ENCODE results near the gene TICRR.
"Not testable (repeated sequence)": the region's sequence is repeated elsewhere in the genome, so short reads cannot be mapped to it uniquely, and the experiment has no call there.

Gene TICRR

GRCh38 chr15:89575146-89575655, at the start of gene TICRR:
Gene TICRR, plus strand, starts transcription at chr15:89575469. Its CDS starts 118 bp downstream, at chr15:89575587.
- DNase-seq, result peak; percentile 95

- no peak for DNase-seq
Observed at GRCh38 chr15:89526181-89526580, 49.1 kb upstream of the TICRR start.

GRCh38 chr15:89526601-89527441, 48.4 kb upstream of the TICRR start:
- DNase-seq, result no peak

GRCh38 chr15:89528757-89529352, 46.4 kb upstream of the TICRR start:
- no peak for DNase-seq

- no peak for DNase-seq
Observed at GRCh38 chr15:89530976-89531375, 44.3 kb upstream of the TICRR start.

GRCh38 chr15:89531796-89532537, 43.3 kb upstream of the TICRR start:
- peak; percentile 0 for DNase-seq

GRCh38 chr15:89533861-89534544, 41.3 kb upstream of the TICRR start:
- DNase-seq, result no peak

GRCh38 chr15:89539027-89539426, 36.2 kb upstream of the TICRR start:
- DNase-seq, result no peak

- DNase-seq, result no peak
Observed at GRCh38 chr15:89542369-89542768, 32.9 kb upstream of the TICRR start.

GRCh38 chr15:89543389-89543788, 31.9 kb upstream of the TICRR start:
- no peak for DNase-seq

- not testable (repeated sequence) for DNase-seq
Observed at GRCh38 chr15:89549138-89549537, 26.1 kb upstream of the TICRR start.

- no peak for DNase-seq
Observed at GRCh38 chr15:89550427-89550826, 24.8 kb upstream of the TICRR start.

- no peak for DNase-seq
Observed at GRCh38 chr15:89551550-89551949, 23.7 kb upstream of the TICRR start.

- no peak for DNase-seq
Observed at GRCh38 chr15:89553632-89554031, 21.6 kb upstream of the TICRR start.

GRCh38 chr15:89554247-89554646, 21.0 kb upstream of the TICRR start:
- no peak for DNase-seq

GRCh38 chr15:89555768-89556167, 19.5 kb upstream of the TICRR start:
- no peak for DNase-seq

- DNase-seq, result peak; percentile 1
Observed at GRCh38 chr15:89556413-89557262, 18.6 kb upstream of the TICRR start.

- DNase-seq, result no peak
Observed at GRCh38 chr15:89559769-89560264, 15.5 kb upstream of the TICRR start.

- no peak for DNase-seq
Observed at GRCh38 chr15:89566181-89566580, 9.1 kb upstream of the TICRR start.

- no peak for DNase-seq
Observed at GRCh38 chr15:89566621-89567294, 8.5 kb upstream of the TICRR start.

- DNase-seq, result no peak
Observed at GRCh38 chr15:89569090-89569745, 6.1 kb upstream of the TICRR start.

Measured in DMS153 (cell line).